GM20000 (cell line): ENCODE data around the gene PARN.

Experiments used
- DNase-seq: peaks from one replicate; pipeline ENCODE4 v3.0.0; 2012; ENCODE audit warnings: low spot score
- CTCF ChIP-seq: IDR thresholded peaks from 2 replicates; pipeline ENCODE4 v1.5.1; 2012; ENCODE audit warnings: mild to moderate bottlenecking, control low read depth; ENCODE audit errors: extremely low read depth, missing control alignments

The PARN gene

GRCh38 chr16:14538604-14539003 is 91.5 kb downstream of the PARN start:
- no peak for DNase-seq
- TF ChIP-seq CTCF, result no peak

- DNase-seq, result no peak
- no peak for TF ChIP-seq CTCF
These were observed 98.4 kb downstream of the PARN start for GRCh38 chr16:14531613-14532012.

- no peak for TF ChIP-seq CTCF
- no peak for DNase-seq
These were observed 99.0 kb downstream of the PARN start for GRCh38 chr16:14531101-14531500.

GRCh38 chr16:14530046-14530445 is 100.0 kb downstream of the PARN start:
- TF ChIP-seq CTCF, result no peak
- DNase-seq, result no peak

GRCh38 chr16:14529010-14529669 is 100.9 kb downstream of the PARN start:
- TF ChIP-seq CTCF, result peak; percentile 20
- peak; percentile 75 for DNase-seq

- no peak for TF ChIP-seq CTCF
- no peak for DNase-seq
These were observed 101.8 kb downstream of the PARN start for GRCh38 chr16:14528306-14528705.

- no peak for TF ChIP-seq CTCF
- no peak for DNase-seq
These were observed 102.5 kb downstream of the PARN start for GRCh38 chr16:14527411-14528044.
